ENCODE results near the gene PRAMEF13. TPM values are rescaled to one million over a fixed set of nuclear protein-coding genes. Genes with fewer than 3 reads are reported as not detected.

The PRAMEF13 gene
- total RNA-seq, 4 donors from 2014 or later: not detected

Other genes with a start within 250 kb of the PRAMEF13 start
- not detected for gene PRAMEF27, start 144.8 kb downstream of the PRAMEF13 start, total RNA-seq
- gene HNRNPCL3, start 140.6 kb downstream of the PRAMEF13 start, total RNA-seq: not detected
- not detected for gene PRAMEF25, start 130.6 kb downstream of the PRAMEF13 start, total RNA-seq
- gene HNRNPCL2, start 84.6 kb downstream of the PRAMEF13 start, total RNA-seq: not detected
- not detected for gene PRAMEF26, start 45.4 kb downstream of the PRAMEF13 start, total RNA-seq
- not detected for gene HNRNPCL4, start 35.8 kb downstream of the PRAMEF13 start, total RNA-seq
- gene PRAMEF9, start 29.6 kb downstream of the PRAMEF13 start, total RNA-seq: not detected
- gene PRAMEF18, start 24.7 kb upstream of the PRAMEF13 start, total RNA-seq: not detected
- not detected for gene PRAMEF5, start 52.8 kb upstream of the PRAMEF13 start, total RNA-seq
- not detected for gene PRAMEF8, start 83.7 kb upstream of the PRAMEF13 start, total RNA-seq
- gene PRAMEF33, start 102.1 kb upstream of the PRAMEF13 start, total RNA-seq: not detected
- not detected for gene PRAMEF15, start 114.2 kb upstream of the PRAMEF13 start, total RNA-seq
- gene PRAMEF14, start 145.7 kb upstream of the PRAMEF13 start, total RNA-seq: not detected
- not detected for gene PRAMEF19, start 170.5 kb upstream of the PRAMEF13 start, total RNA-seq
- not detected for gene PRAMEF17, start 188.2 kb upstream of the PRAMEF13 start, total RNA-seq
- gene PRAMEF20, start 209.0 kb upstream of the PRAMEF13 start, total RNA-seq: not detected

All from lower leg skin (tissue), 4 donors.